Ovary (tissue), 3 donors: Measurements from ENCODE around the gene SLC27A6.
"Not testable (repeated sequence)": the region's sequence is repeated elsewhere in the genome, so short reads cannot be mapped to it uniquely, and the experiment has no call there.

Experiments
- EP300 ChIP-seq: sonication (generic); formaldehyde crosslinking; IDR thresholded peaks from one replicate; pipeline ENCODE4 v1.6.1; 2017; ENCODE audit warnings: antibody characterized with exemption
- TF ChIP-seq, protein P1 (sequence below), 3 donors: fragments of 450-650 bp in 2 of 3; fragments of 200-600 bp in 1 of 3; IDR thresholded peaks; one replicate each; pipeline versions ENCODE4 v1.5.1 to v1.8.0; 2016 to 2022; ENCODE audit warnings: antibody characterized with exemption in 3 of 3, mild to moderate bottlenecking in 1 of 3
- donor health status: DM: no; HTN: no; CAD: no.

DNA sequence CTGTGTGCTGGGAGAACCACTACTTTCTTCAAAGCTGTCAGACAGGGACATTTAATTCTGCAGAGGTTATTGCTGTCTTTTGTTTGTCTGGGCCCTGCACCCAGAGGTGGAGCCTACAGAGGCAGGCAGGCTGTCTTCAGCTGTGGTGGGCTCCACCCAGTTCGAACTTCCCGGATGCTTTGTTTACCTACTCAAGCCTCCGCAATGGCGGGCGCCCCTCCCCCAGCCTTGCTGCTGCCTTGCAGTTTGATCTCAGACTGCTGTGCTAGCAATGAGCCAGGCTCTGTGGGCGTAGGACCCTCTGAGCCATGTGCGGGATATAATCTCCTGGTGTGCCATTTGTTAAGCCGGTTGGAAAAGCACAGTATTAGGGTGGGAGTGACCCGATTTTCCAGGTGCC lies 22.2 kb upstream of the SLC27A6 start:
- TF ChIP-seq, protein P1, sequence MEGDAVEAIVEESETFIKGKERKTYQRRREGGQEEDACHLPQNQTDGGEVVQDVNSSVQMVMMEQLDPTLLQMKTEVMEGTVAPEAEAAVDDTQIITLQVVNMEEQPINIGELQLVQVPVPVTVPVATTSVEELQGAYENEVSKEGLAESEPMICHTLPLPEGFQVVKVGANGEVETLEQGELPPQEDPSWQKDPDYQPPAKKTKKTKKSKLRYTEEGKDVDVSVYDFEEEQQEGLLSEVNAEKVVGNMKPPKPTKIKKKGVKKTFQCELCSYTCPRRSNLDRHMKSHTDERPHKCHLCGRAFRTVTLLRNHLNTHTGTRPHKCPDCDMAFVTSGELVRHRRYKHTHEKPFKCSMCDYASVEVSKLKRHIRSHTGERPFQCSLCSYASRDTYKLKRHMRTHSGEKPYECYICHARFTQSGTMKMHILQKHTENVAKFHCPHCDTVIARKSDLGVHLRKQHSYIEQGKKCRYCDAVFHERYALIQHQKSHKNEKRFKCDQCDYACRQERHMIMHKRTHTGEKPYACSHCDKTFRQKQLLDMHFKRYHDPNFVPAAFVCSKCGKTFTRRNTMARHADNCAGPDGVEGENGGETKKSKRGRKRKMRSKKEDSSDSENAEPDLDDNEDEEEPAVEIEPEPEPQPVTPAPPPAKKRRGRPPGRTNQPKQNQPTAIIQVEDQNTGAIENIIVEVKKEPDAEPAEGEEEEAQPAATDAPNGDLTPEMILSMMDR (IDR thresholded peaks at IDR 0.05): not testable (repeated sequence)
- TF ChIP-seq EP300: not testable (repeated sequence)
